Astrocyte of the spinal cord (primary cell): ENCODE data around the gene TINAGL1.

Source experiments
- DNase-seq: peaks from one replicate; pipeline ENCODE4 v3.0.0; 2011; ENCODE audit warnings: low read depth, low spot score
- H3K4me3 ChIP-seq: 2 replicates; pipeline ENCODE4 v1.5.1; 2011; ENCODE audit warnings: low read depth, mild to moderate bottlenecking, low read length, moderate library complexity
- in situ Hi-C: cut with HindIII; loops from 2 replicates; pipeline ENCODE4 v1.10.0; 2017; ENCODE audit warnings: low sequenced_read_pairs
- TF ChIP-seq, protein P1 (sequence below): IDR thresholded peaks from 2 replicates; pipeline ENCODE4 v1.5.1; 2012; ENCODE audit warnings: low read depth, mild to moderate bottlenecking, low read length, inconsistent platforms

Gene TINAGL1

DNA sequence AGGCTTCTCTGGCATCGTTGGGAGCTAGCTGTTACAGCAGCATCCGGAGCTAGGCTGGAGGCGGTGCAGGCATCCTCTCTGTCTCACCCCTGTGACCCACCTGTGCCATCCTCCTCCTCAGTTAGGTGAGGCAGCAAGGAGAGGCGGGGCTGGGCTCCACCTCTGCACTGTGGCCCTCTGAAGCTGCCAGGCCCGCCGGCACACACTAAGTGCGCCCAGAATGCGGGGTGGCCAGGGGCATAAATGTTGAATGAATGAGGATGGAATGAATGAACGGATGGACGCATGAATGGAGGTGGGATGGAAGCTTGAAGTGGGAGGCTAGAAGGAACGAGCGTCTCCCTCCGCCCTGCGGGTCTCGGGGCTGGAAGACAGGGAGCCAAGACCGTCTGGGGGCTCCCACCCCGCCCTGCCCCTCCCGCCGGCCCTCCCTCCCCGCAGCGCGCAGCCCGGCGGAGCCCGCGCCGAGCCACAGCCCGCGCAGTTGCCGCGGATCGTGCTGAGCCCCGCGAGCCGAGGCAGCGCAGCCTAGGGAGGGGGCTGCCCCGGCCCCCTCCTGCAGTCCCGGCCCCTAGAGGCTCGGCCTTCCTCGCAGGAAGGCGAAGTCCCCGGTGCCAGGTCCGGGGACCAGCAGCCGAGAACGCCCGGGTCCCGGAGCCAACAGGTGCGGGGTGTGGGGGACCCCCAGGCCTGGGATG is 41.1 kb downstream of the TINAGL1 start, which contains the start of gene HCRTR1:
Gene HCRTR1, plus strand, starts transcription at position 472 of the 698 bp plus-strand sequence. CDS start 1,504 bp downstream, outside the sequence.
- no peak for DNase-seq
- TF ChIP-seq, protein P1, sequence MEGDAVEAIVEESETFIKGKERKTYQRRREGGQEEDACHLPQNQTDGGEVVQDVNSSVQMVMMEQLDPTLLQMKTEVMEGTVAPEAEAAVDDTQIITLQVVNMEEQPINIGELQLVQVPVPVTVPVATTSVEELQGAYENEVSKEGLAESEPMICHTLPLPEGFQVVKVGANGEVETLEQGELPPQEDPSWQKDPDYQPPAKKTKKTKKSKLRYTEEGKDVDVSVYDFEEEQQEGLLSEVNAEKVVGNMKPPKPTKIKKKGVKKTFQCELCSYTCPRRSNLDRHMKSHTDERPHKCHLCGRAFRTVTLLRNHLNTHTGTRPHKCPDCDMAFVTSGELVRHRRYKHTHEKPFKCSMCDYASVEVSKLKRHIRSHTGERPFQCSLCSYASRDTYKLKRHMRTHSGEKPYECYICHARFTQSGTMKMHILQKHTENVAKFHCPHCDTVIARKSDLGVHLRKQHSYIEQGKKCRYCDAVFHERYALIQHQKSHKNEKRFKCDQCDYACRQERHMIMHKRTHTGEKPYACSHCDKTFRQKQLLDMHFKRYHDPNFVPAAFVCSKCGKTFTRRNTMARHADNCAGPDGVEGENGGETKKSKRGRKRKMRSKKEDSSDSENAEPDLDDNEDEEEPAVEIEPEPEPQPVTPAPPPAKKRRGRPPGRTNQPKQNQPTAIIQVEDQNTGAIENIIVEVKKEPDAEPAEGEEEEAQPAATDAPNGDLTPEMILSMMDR, result no peak
- in situ Hi-C loops, result no loop called here
- peak within 1 kb of the TSS; percentile 37 for H3K4me3 ChIP-seq

DNA sequence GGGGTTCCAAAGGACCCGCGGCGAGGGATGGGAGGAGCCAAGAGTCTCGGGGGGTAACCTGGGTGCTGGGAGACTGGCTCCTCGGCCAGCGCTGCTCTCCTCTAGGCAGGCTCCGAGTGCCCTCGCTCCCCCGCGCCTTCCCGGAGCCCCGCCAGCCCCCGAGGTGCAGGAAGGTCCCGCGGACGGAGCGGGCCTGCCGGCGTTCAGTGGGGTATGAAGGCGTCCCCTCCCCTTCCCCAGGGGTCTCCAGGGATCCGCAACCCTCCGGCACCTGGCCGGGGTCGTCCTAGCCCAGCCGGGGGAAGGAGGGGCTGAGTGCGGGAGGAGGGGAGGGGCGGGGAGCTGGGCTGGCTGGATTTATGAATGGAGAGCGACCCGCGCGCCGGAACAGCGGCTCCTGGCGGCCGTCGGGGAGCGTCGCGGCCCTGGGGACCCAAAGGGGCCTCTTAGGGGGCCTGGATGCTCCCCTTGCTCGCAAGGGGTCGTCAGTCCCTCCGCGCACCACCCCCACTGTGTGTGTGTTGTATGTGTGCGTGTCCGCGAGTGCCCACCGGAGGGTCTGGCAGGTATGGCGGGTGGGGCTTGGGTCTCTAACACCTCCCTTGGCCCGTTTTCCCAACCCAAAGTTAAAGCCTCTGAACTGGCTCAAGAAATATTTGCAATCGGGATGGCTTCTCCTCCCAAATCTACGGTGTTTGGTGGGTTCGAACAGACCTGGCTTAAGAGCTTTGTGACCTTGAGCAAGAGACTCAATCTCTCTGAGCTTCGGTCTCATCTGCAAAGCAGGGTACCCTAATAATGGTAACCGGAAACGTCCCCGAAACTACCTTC is 41.8 kb downstream of the TINAGL1 start:
- in situ Hi-C loops, result no loop called here
- H3K4me3 ChIP-seq, result peak overlapping the region; percentile 37

DNA sequence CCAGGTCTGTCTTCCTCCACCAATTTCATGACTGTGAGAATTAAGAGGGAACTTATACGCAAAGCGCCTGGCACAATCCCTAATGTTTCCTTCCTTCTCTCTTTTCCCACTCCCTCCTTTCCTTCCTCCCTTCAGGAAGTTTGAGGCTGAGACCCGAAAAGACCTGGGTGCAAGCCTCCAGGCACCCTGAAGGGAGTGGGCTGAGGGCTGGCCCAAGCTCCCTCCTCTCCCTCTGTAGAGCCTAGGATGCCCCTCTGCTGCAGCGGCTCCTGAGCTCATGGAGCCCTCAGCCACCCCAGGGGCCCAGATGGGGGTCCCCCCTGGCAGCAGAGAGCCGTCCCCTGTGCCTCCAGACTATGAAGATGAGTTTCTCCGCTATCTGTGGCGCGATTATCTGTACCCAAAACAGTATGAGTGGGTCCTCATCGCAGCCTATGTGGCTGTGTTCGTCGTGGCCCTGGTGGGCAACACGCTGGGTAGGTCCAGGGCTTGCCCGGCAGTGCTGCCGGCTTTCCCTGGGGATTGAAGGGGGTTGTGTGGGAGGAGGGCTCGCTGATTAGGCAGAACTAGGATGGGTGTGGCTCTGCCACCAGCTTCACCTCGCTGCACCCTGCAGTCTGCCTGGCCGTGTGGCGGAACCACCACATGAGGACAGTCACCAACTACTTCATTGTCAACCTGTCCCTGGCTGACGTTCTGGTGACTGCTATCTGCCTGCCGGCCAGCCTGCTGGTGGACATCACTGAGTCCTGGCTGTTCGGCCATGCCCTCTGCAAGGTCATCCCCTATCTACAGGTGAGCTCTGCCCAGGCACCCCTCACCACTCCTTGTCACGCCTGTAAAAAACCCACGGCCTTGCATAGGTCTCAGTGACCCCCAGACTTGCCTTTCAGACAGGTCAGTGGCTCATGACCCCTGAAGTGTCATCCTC is 42.9 kb downstream of the TINAGL1 start:
- no peak for DNase-seq
- H3K4me3 ChIP-seq, result no peak overlapping the region
- in situ Hi-C loops, result no loop called here
- TF ChIP-seq, protein P1, result no peak

More for the DNA sequence above, 41.8 kb downstream of the TINAGL1 start:
- peak; percentile 28 for DNase-seq
- TF ChIP-seq, protein P1, result peak; percentile 92

DNA sequence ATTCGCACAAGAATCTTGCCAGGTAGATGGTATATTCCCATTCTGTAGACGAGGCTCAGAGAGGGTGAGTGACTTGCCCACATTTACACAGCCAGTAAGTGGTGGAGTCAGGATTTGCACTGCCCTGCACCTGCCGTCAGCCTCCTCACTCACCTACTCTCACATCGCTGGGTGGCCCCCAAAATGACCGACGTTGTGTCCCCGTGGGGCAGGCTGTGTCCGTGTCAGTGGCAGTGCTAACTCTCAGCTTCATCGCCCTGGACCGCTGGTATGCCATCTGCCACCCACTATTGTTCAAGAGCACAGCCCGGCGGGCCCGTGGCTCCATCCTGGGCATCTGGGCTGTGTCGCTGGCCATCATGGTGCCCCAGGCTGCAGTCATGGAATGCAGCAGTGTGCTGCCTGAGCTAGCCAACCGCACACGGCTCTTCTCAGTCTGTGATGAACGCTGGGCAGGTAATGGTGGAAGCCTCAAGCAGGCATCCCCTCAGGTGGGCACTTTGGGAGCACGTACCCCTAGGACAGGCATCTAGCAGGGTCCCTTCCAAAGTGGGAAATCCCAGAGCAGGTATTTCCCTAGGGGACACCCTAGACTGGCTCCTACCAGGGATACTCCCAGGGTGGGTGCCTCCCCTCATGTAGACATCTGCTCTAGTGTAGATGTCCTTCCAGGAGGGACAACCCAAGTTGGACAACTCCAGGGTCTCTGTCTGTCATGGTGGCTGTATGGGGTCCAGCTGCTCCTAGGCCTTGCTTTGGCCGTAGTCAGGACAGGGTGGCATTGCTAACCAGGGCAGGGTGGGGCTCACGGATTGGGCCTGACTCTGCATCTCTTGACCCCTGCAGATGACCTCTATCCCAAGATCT is 44.5 kb downstream of the TINAGL1 start:
- no peak overlapping the region for H3K4me3 ChIP-seq
- TF ChIP-seq, protein P1, result no peak
- no peak for DNase-seq
- in situ Hi-C loops, result no loop called here

DNA sequence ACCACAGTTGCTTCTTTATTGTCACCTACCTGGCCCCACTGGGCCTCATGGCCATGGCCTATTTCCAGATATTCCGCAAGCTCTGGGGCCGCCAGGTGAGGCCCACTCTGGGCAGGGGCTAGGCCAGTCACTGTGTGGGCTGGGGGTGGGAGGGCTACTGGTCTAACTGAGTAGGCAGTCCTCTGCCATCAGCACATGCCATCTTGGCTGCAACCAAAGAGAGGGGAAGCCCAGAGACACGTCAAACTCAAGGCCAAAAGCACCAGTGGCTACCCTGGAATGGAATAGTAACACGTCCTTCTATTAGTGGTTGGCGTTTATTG is 45.1 kb downstream of the TINAGL1 start:
- in situ Hi-C loops, result no loop called here
- no peak overlapping the region for H3K4me3 ChIP-seq
- no peak for DNase-seq
- TF ChIP-seq, protein P1, result no peak
